Nephron progenitor cell (in vitro differentiated cells): ENCODE data around the gene FLRT1.

Source experiments
- DNase-seq: peaks from one replicate; pipeline ENCODE4 v3.0.0; 2021
- H3K27ac Mint-ChIP-seq: 2 replicates; pipeline ENCODE4 v1.8.0; 2021; ENCODE audit warnings: mild to moderate bottlenecking, moderate library complexity, mixed read lengths
- H3K27me3 Mint-ChIP-seq: 2 replicates; pipeline ENCODE4 v1.8.0; 2021; ENCODE audit warnings: mild to moderate bottlenecking, low read depth, mixed read lengths; ENCODE audit not compliant: poor library complexity
- H3K36me3 Mint-ChIP-seq: 2 replicates; pipeline ENCODE4 v1.8.0; 2021; ENCODE audit warnings: low read depth, mixed read lengths
- H3K4me1 Mint-ChIP-seq: 2 replicates; pipeline ENCODE4 v1.8.0; 2021; ENCODE audit warnings: mixed read lengths
- H3K4me3 Mint-ChIP-seq: 2 replicates; pipeline ENCODE4 v1.8.0; 2021; ENCODE audit warnings: mild to moderate bottlenecking, moderate library complexity, mixed read lengths
- H3K9me3 Mint-ChIP-seq: 2 replicates; pipeline ENCODE4 v1.8.0; 2021; ENCODE audit warnings: mild to moderate bottlenecking, moderate library complexity, mixed read lengths
- TF ChIP-seq, protein P1 (sequence below): fragments of 200-600 bp; sonication (generic); IDR thresholded peaks from 2 replicates; pipeline ENCODE4 v1.5.0; 2021; ENCODE audit warnings: antibody characterized with exemption

FLRT1 gene

DNA sequence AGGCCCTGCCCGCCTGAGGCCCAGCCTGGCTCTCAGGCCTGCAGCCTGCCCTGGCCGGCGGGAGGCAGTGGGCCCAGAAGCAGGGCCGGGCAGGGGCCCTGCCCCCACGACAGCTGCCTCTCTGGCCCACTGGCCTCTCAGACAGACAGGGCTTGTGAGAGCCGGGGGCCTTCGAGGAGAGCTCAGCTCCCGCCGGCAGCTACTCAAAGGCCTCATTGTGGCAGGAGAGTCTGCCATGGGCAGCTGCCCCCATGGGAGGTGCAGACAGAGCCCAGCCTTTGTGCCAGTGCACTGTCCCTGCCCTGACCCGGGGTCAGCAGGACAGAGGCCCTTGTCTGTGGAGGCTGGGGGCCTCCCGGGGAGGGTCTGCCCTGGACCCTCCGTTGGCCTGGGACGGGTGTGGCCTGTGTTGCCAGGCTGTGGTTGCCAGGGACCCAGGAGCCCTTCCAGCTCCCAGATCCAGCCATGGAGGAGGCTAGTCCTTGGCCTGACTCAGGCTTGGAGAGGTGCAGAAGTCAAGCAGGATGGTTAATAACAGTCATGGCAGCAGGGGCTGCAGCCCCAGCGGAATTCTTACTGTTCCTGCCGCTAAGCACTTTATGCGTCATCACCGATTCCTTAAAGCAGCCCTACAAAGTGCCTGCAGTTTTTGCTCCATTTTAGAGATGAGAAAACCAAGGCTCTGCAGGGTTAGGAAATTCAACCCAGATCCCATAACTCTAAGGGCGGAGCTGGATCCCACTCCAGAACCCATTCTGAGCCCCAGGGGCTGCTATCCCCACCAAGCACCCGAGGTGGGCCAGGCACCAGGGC is 12.5 kb downstream of the FLRT1 start:
- H3K4me1 Mint-ChIP-seq, result peaks cover 9% of the 10 kb centered on the region
- TF ChIP-seq, protein P1, sequence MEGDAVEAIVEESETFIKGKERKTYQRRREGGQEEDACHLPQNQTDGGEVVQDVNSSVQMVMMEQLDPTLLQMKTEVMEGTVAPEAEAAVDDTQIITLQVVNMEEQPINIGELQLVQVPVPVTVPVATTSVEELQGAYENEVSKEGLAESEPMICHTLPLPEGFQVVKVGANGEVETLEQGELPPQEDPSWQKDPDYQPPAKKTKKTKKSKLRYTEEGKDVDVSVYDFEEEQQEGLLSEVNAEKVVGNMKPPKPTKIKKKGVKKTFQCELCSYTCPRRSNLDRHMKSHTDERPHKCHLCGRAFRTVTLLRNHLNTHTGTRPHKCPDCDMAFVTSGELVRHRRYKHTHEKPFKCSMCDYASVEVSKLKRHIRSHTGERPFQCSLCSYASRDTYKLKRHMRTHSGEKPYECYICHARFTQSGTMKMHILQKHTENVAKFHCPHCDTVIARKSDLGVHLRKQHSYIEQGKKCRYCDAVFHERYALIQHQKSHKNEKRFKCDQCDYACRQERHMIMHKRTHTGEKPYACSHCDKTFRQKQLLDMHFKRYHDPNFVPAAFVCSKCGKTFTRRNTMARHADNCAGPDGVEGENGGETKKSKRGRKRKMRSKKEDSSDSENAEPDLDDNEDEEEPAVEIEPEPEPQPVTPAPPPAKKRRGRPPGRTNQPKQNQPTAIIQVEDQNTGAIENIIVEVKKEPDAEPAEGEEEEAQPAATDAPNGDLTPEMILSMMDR, result no peak
- H3K27me3 Mint-ChIP-seq, result peaks cover 5% of the 10 kb centered on the region
- no peak overlapping the region for H3K27ac Mint-ChIP-seq
- no peaks in the 10 kb centered on the region for H3K36me3 Mint-ChIP-seq
- no peaks in the 10 kb centered on the region for H3K9me3 Mint-ChIP-seq
- DNase-seq, result peak; percentile 31
- no peak overlapping the region for H3K4me3 Mint-ChIP-seq

DNA sequence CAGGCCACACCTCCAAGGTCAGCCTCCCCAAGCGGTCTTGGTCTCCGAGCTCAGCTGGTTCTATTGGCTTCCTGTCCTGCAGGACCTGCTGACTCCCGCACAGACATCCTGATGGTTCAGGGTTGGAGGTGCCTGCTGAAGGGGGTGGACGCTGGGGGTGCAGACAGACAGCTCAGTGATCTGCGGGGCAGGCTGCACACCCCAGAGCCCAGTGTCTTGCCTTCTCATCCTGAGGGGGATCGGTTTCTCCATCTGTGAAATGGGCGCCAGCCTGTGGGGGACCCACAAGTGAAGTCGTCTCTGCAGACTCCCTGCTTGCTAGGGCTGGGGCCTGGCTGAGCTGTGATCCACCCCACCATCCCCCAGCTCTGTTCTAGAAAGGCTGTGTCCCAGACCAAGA is 13.8 kb downstream of the FLRT1 start:
- Mint-ChIP-seq H3K36me3 (no peaks in the 10 kb centered on the region), H3K27ac (no peak overlapping the region), H3K4me1 (peaks cover 19% of the 10 kb centered on the region), H3K4me3 (no peak overlapping the region), H3K27me3 (peaks cover 7% of the 10 kb centered on the region), H3K9me3 (no peaks in the 10 kb centered on the region)
- no peak for DNase-seq
- TF ChIP-seq, protein P1, result no peak

DNA sequence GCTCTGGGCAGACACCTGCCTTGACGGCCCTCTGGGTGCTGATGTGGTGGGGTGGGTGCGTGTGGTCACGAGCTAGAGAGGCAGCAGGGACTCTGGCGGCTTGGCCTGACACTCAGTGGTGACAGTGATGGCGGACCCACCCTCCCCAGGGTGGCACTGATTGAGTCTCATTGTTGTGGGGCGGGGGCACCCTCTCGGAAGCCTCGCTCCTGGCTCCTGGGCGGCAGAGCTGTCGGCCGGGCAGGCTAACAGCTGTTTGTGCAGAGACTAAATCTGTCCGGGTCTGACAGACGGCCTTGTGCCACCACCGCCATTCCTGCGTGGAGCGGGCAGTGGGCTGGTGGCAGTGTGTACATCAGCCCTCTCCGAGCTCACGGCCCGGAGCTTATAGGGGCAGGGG is 15.6 kb downstream of the FLRT1 start:
- TF ChIP-seq, protein P1, result no peak
- peaks cover 12% of the 10 kb centered on the region for H3K27me3 Mint-ChIP-seq
- no peak overlapping the region for H3K27ac Mint-ChIP-seq
- no peaks in the 10 kb centered on the region for H3K9me3 Mint-ChIP-seq
- DNase-seq, result no peak
- H3K4me3 Mint-ChIP-seq, result no peak overlapping the region
- H3K4me1 Mint-ChIP-seq, result peaks cover 27% of the 10 kb centered on the region
- H3K36me3 Mint-ChIP-seq, result no peaks in the 10 kb centered on the region

DNA sequence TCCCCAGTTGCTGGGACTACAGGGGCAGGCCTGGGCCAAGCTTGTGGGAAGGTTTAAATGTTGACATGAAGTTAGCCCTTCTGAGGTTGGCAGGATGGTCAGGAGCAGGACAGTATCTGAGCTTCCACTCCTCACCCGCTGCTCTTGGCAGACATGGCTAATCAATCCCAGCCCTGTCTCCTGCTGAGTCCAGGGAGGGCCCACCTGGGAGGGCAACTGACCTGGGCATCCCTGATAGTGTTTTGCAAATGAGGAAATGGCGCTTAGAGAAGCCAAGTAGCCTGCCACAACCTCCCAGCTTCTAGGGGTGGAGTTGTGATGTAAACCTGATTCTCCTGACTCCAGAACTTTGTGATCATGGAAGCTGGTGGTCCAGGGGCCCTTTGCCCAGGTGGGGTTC is 16.7 kb downstream of the FLRT1 start:
- Mint-ChIP-seq H3K4me1 (peaks cover 27% of the 10 kb centered on the region), H3K27me3 (peaks cover 12% of the 10 kb centered on the region), H3K27ac (no peak overlapping the region), H3K9me3 (no peaks in the 10 kb centered on the region), H3K4me3 (no peak overlapping the region), H3K36me3 (no peaks in the 10 kb centered on the region)
- no peak for DNase-seq
- TF ChIP-seq, protein P1, result no peak

DNA sequence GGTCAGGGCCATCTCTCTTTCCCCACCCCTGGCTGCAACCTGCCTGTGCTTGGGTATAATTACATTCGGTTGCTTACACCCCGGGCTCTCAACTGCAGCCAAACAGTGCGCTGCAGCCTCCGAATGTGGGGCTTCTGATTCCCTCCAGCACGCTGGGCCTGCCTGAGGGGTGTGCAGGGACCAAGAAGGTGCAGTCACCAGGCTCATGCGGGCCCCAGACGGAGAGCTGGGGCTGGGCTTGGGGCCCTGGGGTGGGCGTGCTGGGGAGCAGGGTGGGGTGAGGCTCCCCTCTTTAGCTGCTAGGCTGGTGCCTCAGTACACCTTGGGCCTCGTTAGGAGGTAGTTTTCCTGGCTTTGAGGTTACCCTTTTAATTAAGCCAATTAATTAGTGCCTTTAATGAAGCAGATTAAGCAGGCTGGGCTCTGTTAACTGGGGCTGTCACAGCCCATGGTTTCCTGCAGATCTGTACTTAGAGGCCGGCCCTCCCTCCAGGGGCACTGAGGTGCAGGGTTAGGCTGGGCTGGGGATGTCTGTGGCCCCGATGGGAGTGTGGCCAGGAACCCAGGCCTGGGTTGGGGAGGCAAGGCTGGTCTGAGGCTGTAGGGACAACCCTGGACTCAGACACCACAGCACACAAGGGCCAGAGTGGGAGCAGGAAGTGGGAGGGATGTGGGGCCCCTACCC is 17.3 kb downstream of the FLRT1 start:
- Mint-ChIP-seq H3K9me3 (no peaks in the 10 kb centered on the region), H3K4me1 (peaks cover 27% of the 10 kb centered on the region), H3K36me3 (no peaks in the 10 kb centered on the region), H3K27ac (no peak overlapping the region), H3K4me3 (no peak overlapping the region), H3K27me3 (peaks cover 12% of the 10 kb centered on the region)
- TF ChIP-seq, protein P1, result no peak
- no peak for DNase-seq

DNA sequence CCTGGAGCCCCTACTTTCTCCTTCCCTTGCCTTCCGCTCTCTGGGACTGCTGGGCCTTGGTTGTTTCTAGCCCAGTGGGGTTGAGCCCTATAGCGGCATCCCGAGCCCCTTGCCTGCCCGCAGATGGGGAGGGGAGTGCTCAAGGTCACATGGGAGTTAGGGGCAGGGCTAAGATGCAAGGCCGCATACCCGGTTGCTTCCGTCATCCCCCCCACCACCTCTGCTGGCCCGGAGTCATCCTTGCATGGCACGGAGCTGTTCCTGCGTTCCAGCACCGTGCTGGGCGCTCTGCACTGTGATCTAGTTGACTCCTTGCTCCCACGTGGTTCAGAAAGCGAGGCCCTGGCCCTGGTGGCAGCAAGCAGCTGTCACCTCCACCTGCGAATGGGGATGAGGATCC is 18.0 kb downstream of the FLRT1 start:
- Mint-ChIP-seq H3K36me3 (no peaks in the 10 kb centered on the region), H3K4me3 (no peak overlapping the region), H3K27me3 (peaks cover 12% of the 10 kb centered on the region), H3K27ac (no peak overlapping the region), H3K4me1 (peaks cover 27% of the 10 kb centered on the region), H3K9me3 (no peaks in the 10 kb centered on the region)
- TF ChIP-seq, protein P1, result no peak
- DNase-seq, result peak; percentile 63
